Fibroblast of gingiva (primary cell): Measurements from ENCODE around the gene OR1S1.
"Not testable (repeated sequence)": the region's sequence is repeated elsewhere in the genome, so short reads cannot be mapped to it uniquely, and the experiment has no call there.

Source experiments
- DNase-seq: peaks from one replicate; pipeline ENCODE4 v3.0.0-alpha.2; 2011; ENCODE audit warnings: low read depth

OR1S1 gene

GRCh38 chr11:58212420-58212819 is at the start of gene OR1S1:
Gene OR1S1, plus strand, starts transcription at chr11:58212720.
- not testable (repeated sequence) for DNase-seq

GRCh38 chr11:58164389-58164788 is 48.1 kb upstream of the OR1S1 start:
- DNase-seq: no peak

- no peak for DNase-seq
Observed at GRCh38 chr11:58164990-58165389, 47.5 kb upstream of the OR1S1 start.

- no peak for DNase-seq
Observed at GRCh38 chr11:58165504-58166106, 46.9 kb upstream of the OR1S1 start.

GRCh38 chr11:58177409-58178054 is 35.0 kb upstream of the OR1S1 start:
- no peak for DNase-seq

- DNase-seq: no peak
Observed at GRCh38 chr11:58178444-58178843, 34.1 kb upstream of the OR1S1 start.

- no peak for DNase-seq
Observed at GRCh38 chr11:58179648-58180047, 32.9 kb upstream of the OR1S1 start.

GRCh38 chr11:58186938-58187337 is 25.6 kb upstream of the OR1S1 start:
- no peak for DNase-seq

GRCh38 chr11:58188770-58189169 is 23.8 kb upstream of the OR1S1 start, which contains the start of gene OR9Q2:
Gene OR9Q2, plus strand, starts transcription at chr11:58189070. Its CDS starts 1,421 bp downstream, at chr11:58190491.
- DNase-seq: no peak

GRCh38 chr11:58192229-58192628 is 20.3 kb upstream of the OR1S1 start:
- DNase-seq: no peak

- DNase-seq: no peak
Observed at GRCh38 chr11:58193391-58193790, 19.1 kb upstream of the OR1S1 start.

GRCh38 chr11:58195939-58196338 is 16.6 kb upstream of the OR1S1 start:
- no peak for DNase-seq

- DNase-seq: no peak
Observed at GRCh38 chr11:58199271-58199670, 13.2 kb upstream of the OR1S1 start.

- no peak for DNase-seq
Observed at GRCh38 chr11:58204042-58204441, 8.5 kb upstream of the OR1S1 start, which contains the start of gene OR1S2. Gene OR1S2, minus strand, starts transcription at chr11:58204142. Its CDS starts 0 bp downstream, at chr11:58204142.

GRCh38 chr11:58216476-58216875 is 4.0 kb downstream of the OR1S1 start:
- DNase-seq: no peak

GRCh38 chr11:58222721-58223120 is 10.2 kb downstream of the OR1S1 start:
- no peak for DNase-seq

GRCh38 chr11:58227956-58228615 is 15.6 kb downstream of the OR1S1 start:
- DNase-seq: no peak

- no peak for DNase-seq
Observed at GRCh38 chr11:58243954-58244353, 31.4 kb downstream of the OR1S1 start.

GRCh38 chr11:58254936-58255335 is 42.4 kb downstream of the OR1S1 start:
- no peak for DNase-seq

- DNase-seq: no peak
Observed at GRCh38 chr11:58259983-58260382, 47.5 kb downstream of the OR1S1 start.
